Measurements from ENCODE around the gene MRPS14. TPM values are rescaled to one million over a fixed set of nuclear protein-coding genes. Genes with fewer than 3 reads are reported as not detected.
A peak's percentile ranks its signal among the peaks of the same experiment; 100 is the strongest.

The MRPS14 gene
- total RNA-seq, 4 donors from 2014 or later = 10.8 to 15.6 (median 12.3) TPM

GRCh38 chr1:175019524-175019923 is 3.7 kb downstream of the MRPS14 start:
- H3K4me3 ChIP-seq = no peak overlapping the region
- no peaks in the 10 kb centered on the region for H3K27me3 ChIP-seq
- no peak for DNase-seq
- no peak for ATAC-seq
- H3K9me3 ChIP-seq = no peaks in the 10 kb centered on the region
- in situ Hi-C loops (cut with MboI; ENCODE audit: low sequenced_read_pairs in 4 of 4) (no loop called here), intact Hi-C loops (cut with DNase I; ENCODE audit: low total_unique reads) (no loop called here)
- H3K36me3 ChIP-seq = peaks cover 0 to 28% of the 10 kb centered on the region in 2 donors
- no peak for TF ChIP-seq POLR2A (IDR thresholded peaks at IDR 0.05)
- TF ChIP-seq CTCF (IDR thresholded peaks at IDR 0.05 in 4 of 5, conservative IDR thresholded peaks at IDR 0.05 in 1 of 5) = no peak
- peaks cover 29 to 50% of the 10 kb centered on the region in 2 donors for H3K4me1 ChIP-seq
- no peak overlapping the region for H3K27ac ChIP-seq

- Histone ChIP-seq H3K36me3 (peaks cover 0 to 70% of the 10 kb centered on the region in 2 donors), H3K4me1 (peaks cover 14 to 28% of the 10 kb centered on the region in 2 donors), H3K27me3 (no peaks in the 10 kb centered on the region), H3K27ac (peak overlapping the region; percentile 81 to 91 (median 86)), H3K4me3 (no peak overlapping the region), H3K9me3 (no peaks in the 10 kb centered on the region)
- intact Hi-C loops (cut with DNase I; ENCODE audit: low total_unique reads) = no loop called here
- no peak for TF ChIP-seq POLR2A (IDR thresholded peaks at IDR 0.05)
- TF ChIP-seq CTCF (IDR thresholded peaks at IDR 0.05 in 4 of 5, conservative IDR thresholded peaks at IDR 0.05 in 1 of 5) = no peak
- no peak for ATAC-seq
- DNase-seq = no peak
- in situ Hi-C loops (cut with MboI; ENCODE audit: low sequenced_read_pairs in 4 of 4) = no loop called here
Observed at GRCh38 chr1:175015243-175015642, 8.0 kb downstream of the MRPS14 start.

GRCh38 chr1:175013445-175013844 is 9.8 kb downstream of the MRPS14 start:
- no peaks in the 10 kb centered on the region for H3K27me3 ChIP-seq
- H3K27ac ChIP-seq = no peak overlapping the region
- H3K4me1 ChIP-seq = peaks cover 18 to 37% of the 10 kb centered on the region in 2 donors
- intact Hi-C loops (cut with DNase I; ENCODE audit: low total_unique reads) = no loop called here
- no peak for ATAC-seq
- H3K9me3 ChIP-seq = no peaks in the 10 kb centered on the region
- in situ Hi-C loops (cut with MboI; ENCODE audit: low sequenced_read_pairs in 4 of 4) = no loop called here
- H3K4me3 ChIP-seq = no peak overlapping the region
- no peak for DNase-seq
- TF ChIP-seq POLR2A (IDR thresholded peaks at IDR 0.05) = no peak
- TF ChIP-seq CTCF (IDR thresholded peaks at IDR 0.05 in 4 of 5, conservative IDR thresholded peaks at IDR 0.05 in 1 of 5) = no peak
- peaks cover 0 to 85% of the 10 kb centered on the region in 2 donors for H3K36me3 ChIP-seq

GRCh38 chr1:175009532-175009931 is 13.7 kb downstream of the MRPS14 start:
- in situ Hi-C loops (cut with MboI; ENCODE audit: low sequenced_read_pairs in 4 of 4) (no loop called here), intact Hi-C loops (cut with DNase I; ENCODE audit: low total_unique reads) (no loop called here)
- Histone ChIP-seq H3K4me3 (no peak overlapping the region), H3K4me1 (peaks cover 4 to 16% of the 10 kb centered on the region in 2 donors), H3K27me3 (no peaks in the 10 kb centered on the region), H3K9me3 (no peaks in the 10 kb centered on the region), H3K36me3 (peaks cover 0 to 82% of the 10 kb centered on the region in 2 donors), H3K27ac (peak overlapping the region in 1 of 4 donors; percentile 20)
- TF ChIP-seq POLR2A (IDR thresholded peaks at IDR 0.05) = no peak
- no peak for TF ChIP-seq CTCF (IDR thresholded peaks at IDR 0.05 in 4 of 5, conservative IDR thresholded peaks at IDR 0.05 in 1 of 5)
- ATAC-seq = no peak
- no peak for DNase-seq

All from gastrocnemius medialis (tissue), 4 donors.